H1 (cell line): ENCODE measurements around the gene EPS8L1. TPM values are rescaled to one million over a fixed set of nuclear protein-coding genes. Genes with fewer than 3 reads are reported as not detected.

ENCODE experiments used
- CTCF ChIA-PET: fragments of 300-600 bp; sonication (Branson Sonifier 250); formaldehyde crosslinking; loops from one replicate; lab custom pipeline; 2021; ENCODE audit not compliant: partially characterized antibody; lab: Charles Lee
- POLR2A ChIA-PET: fragments of 300-600 bp; sonication (Branson Sonifier 250); formaldehyde crosslinking; loops from one replicate; lab custom pipeline; 2021; ENCODE audit warnings: inconsistent platforms; ENCODE audit not compliant: partially characterized antibody; lab: Charles Lee
- DNase-seq, 2 experiments: peaks; one replicate each; pipeline versions ENCODE4 v3.0.0 to v3.0.0-alpha.2; 2010 to 2022; ENCODE audit warnings: low spot score in 2 of 2, low read depth in 1 of 2, mixed read lengths in 1 of 2
- FAIRE-seq: peaks from 2 replicates; lab custom pipeline; 2011; peaks lifted over from hg19 to GRCh38; lab: Jason Lieb, UNC
- H2AFZ ChIP-seq: 2 replicates; pipeline ENCODE4 v1.8.1; 2012; ENCODE audit warnings: low read length, inconsistent platforms
- H2AK5ac ChIP-seq: 2 replicates; pipeline ENCODE4 v1.6.1; 2013; ENCODE audit warnings: low read depth, low read length
- H2BK120ac ChIP-seq: replicated peaks from 2 replicates; pipeline ENCODE3; 2013; ENCODE audit warnings: low read depth, low read length, inconsistent platforms
- H2BK12ac ChIP-seq: 2 replicates; pipeline ENCODE4 v1.6.1; 2013; ENCODE audit warnings: low read depth, low read length
- H2BK15ac ChIP-seq: 2 replicates; pipeline ENCODE4 v1.6.1; 2013; ENCODE audit warnings: low read length
- H2BK20ac ChIP-seq: 2 replicates; pipeline ENCODE4 v1.6.1; 2013; ENCODE audit warnings: low read length
- H2BK5ac ChIP-seq: 2 replicates; pipeline ENCODE4 v1.6.1; 2013; ENCODE audit warnings: low read depth, low read length
- H3K14ac ChIP-seq: 2 replicates; pipeline ENCODE4 v1.6.1; 2013; ENCODE audit warnings: inconsistent platforms; ENCODE audit not compliant: insufficient read length
- H3K18ac ChIP-seq: 2 replicates; pipeline ENCODE4 v1.6.1; 2013; ENCODE audit warnings: low read length; ENCODE audit errors: extremely low read depth
- H3K23ac ChIP-seq: 2 replicates; pipeline ENCODE4 v1.6.1; 2013; ENCODE audit warnings: inconsistent platforms; ENCODE audit not compliant: insufficient read length
- H3K23me2 ChIP-seq: 2 replicates; pipeline ENCODE4 v1.6.1; 2013; ENCODE audit warnings: low read depth, low read length
- H3K27ac ChIP-seq: 2 replicates; pipeline ENCODE4 v1.6.1; 2011; ENCODE audit warnings: low read depth, low read length, inconsistent platforms
- H3K27me3 ChIP-seq, 4 experiments: replicated peaks in 1 of 4; 1 replicate in 1 of 4; 2 replicates in 3 of 4; pipeline versions ENCODE4 v1.6.1 to v1.8.1; 2011 to 2013; ENCODE audit warnings: low read length in 3 of 4, mild to moderate bottlenecking in 3 of 4, inconsistent platforms in 2 of 4, mixed read lengths in 2 of 4, moderate library complexity in 1 of 4; ENCODE audit not compliant: control insufficient read depth in 3 of 4, insufficient read depth in 3 of 4; ENCODE audit errors: extremely low read depth in 1 of 4
- H3K36me3 ChIP-seq, 4 experiments: 2 replicates each; pipeline versions ENCODE4 v1.6.1 to v1.8.1; 2011 to 2013; ENCODE audit warnings: mild to moderate bottlenecking in 4 of 4, low read length in 3 of 4, moderate library complexity in 2 of 4, control low read depth in 1 of 4, inconsistent platforms in 1 of 4; ENCODE audit not compliant: insufficient read depth in 4 of 4, control insufficient read depth in 2 of 4
- H3K4ac ChIP-seq: replicated peaks from 2 replicates; pipeline ENCODE3; 2013; ENCODE audit warnings: low read length, low read depth, mixed read lengths, inconsistent platforms; ENCODE audit not compliant: insufficient read length
- H3K4me1 ChIP-seq, 4 experiments: replicated peaks in 1 of 4; 1 replicate in 1 of 4; 2 replicates in 3 of 4; pipeline versions ENCODE4 v1.6.1 to v1.8.1; 2011 to 2013; ENCODE audit warnings: low read length in 3 of 4, inconsistent platforms in 2 of 4, mixed read lengths in 1 of 4; ENCODE audit not compliant: insufficient read depth in 4 of 4, control insufficient read depth in 3 of 4
- H3K4me2 ChIP-seq, 2 experiments: 2 replicates each; pipeline versions ENCODE4 v1.6.1 to v1.8.1; 2011 to 2013; ENCODE audit warnings: low read depth in 2 of 2, low read length in 2 of 2, control low read depth in 1 of 2, inconsistent platforms in 1 of 2, mild to moderate bottlenecking in 1 of 2; ENCODE audit not compliant: insufficient read depth in 1 of 2
- H3K4me3 ChIP-seq, 4 experiments: fragments of 200-600, 300-600 bp in 1 of 4; sonication (generic), shearing (Covaris generic), sonication (Bioruptor Twin) in 1 of 4; 2 replicates each; pipeline versions ENCODE4 v1.5.1 to v1.8.1; 2011 to 2016; ENCODE audit warnings: low read length in 4 of 4, low read depth in 3 of 4, control low read depth in 2 of 4, inconsistent platforms in 2 of 4, mild to moderate bottlenecking in 2 of 4, mixed read lengths in 1 of 4, moderate library complexity in 1 of 4; ENCODE audit not compliant: insufficient read depth in 2 of 4; ENCODE audit errors: extremely low read depth in 1 of 4
- H3K56ac ChIP-seq: replicated peaks from 2 replicates; pipeline ENCODE3; 2013; ENCODE audit warnings: low read depth, mild to moderate bottlenecking, mixed read lengths, low read length, inconsistent platforms; ENCODE audit not compliant: insufficient read length
- H3K79me1 ChIP-seq: 2 replicates; pipeline ENCODE4 v1.6.1; 2013; ENCODE audit warnings: low read depth, low read length, control low read depth
- H3K79me2 ChIP-seq, 2 experiments: 2 replicates each; pipeline versions ENCODE4 v1.6.1 to v1.8.1; 2012 to 2013; ENCODE audit warnings: low read length in 2 of 2, mild to moderate bottlenecking in 2 of 2, inconsistent platforms in 1 of 2; ENCODE audit not compliant: insufficient read depth in 2 of 2, control insufficient read depth in 1 of 2
- H3K9ac ChIP-seq, 4 experiments: replicated peaks in 1 of 4; 1 replicate in 1 of 4; 2 replicates in 3 of 4; pipeline versions ENCODE4 v1.6.1 to v1.8.1; 2011 to 2013; ENCODE audit warnings: low read depth in 3 of 4, low read length in 3 of 4, control low read depth in 2 of 4, mild to moderate bottlenecking in 2 of 4, moderate library complexity in 2 of 4, inconsistent platforms in 1 of 4; ENCODE audit errors: extremely low read depth in 1 of 4
- H3K9me3 ChIP-seq, 2 experiments: 2 replicates each; pipeline versions ENCODE4 v1.6.1 to v1.8.1; 2012 to 2013; ENCODE audit warnings: mild to moderate bottlenecking in 2 of 2, moderate library complexity in 2 of 2, control low read depth in 1 of 2, inconsistent platforms in 1 of 2, low read depth in 1 of 2, low read length in 1 of 2, mixed read lengths in 1 of 2; ENCODE audit not compliant: insufficient read depth in 2 of 2
- H4K20me1 ChIP-seq, 2 experiments: replicated peaks in 1 of 2; 2 replicates each; pipeline versions ENCODE3 to v1.8.1; 2011 to 2013; ENCODE audit warnings: inconsistent platforms in 2 of 2, low read length in 2 of 2, mild to moderate bottlenecking in 1 of 2; ENCODE audit not compliant: insufficient read depth in 2 of 2, control insufficient read depth in 1 of 2
- H4K5ac ChIP-seq: 2 replicates; pipeline ENCODE4 v1.6.1; 2013; ENCODE audit warnings: low read length, low read depth, mixed read lengths, inconsistent platforms; ENCODE audit not compliant: insufficient read length
- H4K8ac ChIP-seq: 2 replicates; pipeline ENCODE4 v1.8.0; 2013; ENCODE audit warnings: mild to moderate bottlenecking, moderate library complexity, low read length, inconsistent platforms; ENCODE audit not compliant: insufficient read depth; ENCODE audit errors: extremely low read depth
- H4K91ac ChIP-seq: replicated peaks from 2 replicates; pipeline ENCODE3; 2013; ENCODE audit warnings: low read length, mixed read lengths, inconsistent platforms; ENCODE audit not compliant: insufficient read length
- BCL11A ChIP-seq, 2 experiments: IDR thresholded peaks; one replicate each; pipeline ENCODE4 v1.6.1; 2011; ENCODE audit warnings: low read depth in 2 of 2, low read length in 2 of 2, mild to moderate bottlenecking in 2 of 2
- CTCF ChIP-seq, 3 experiments: IDR thresholded peaks; 1 replicate in 2 of 3; 2 replicates in 1 of 3; pipeline versions ENCODE4 v1.5.1 to v1.6.1; 2011; ENCODE audit warnings: low read length in 3 of 3, mild to moderate bottlenecking in 3 of 3, inconsistent platforms in 2 of 3, low read depth in 1 of 3, moderate library complexity in 1 of 3; ENCODE audit not compliant: insufficient read depth in 1 of 3; ENCODE audit errors: control extremely low read depth in 1 of 3
- E2F6 ChIP-seq: IDR thresholded peaks from 2 replicates; pipeline ENCODE4 v1.6.1; 2012; ENCODE audit warnings: inconsistent platforms
- NRF1 ChIP-seq: IDR thresholded peaks from 2 replicates; pipeline ENCODE4 v1.6.1; 2011; ENCODE audit warnings: mild to moderate bottlenecking, low read depth, low read length, improper control_type of control experiment
- TEAD4 ChIP-seq: IDR thresholded peaks from 2 replicates; pipeline ENCODE4 v1.6.1; 2012; ENCODE audit warnings: low read depth, low read length, inconsistent platforms, mixed read lengths
- WGBS, 2 experiments: shearing (Covaris generic) in 1 of 2; methylation state at CpG; one replicate each; pipeline versions ENCODE4 v1.1.6 to v1.1.7; 2013 to 2015; ENCODE audit warnings: low lambda C conversion rate in 2 of 2, mixed read lengths in 2 of 2, inconsistent platforms in 1 of 2, low coverage in 1 of 2, missing lambda C conversion rate in 1 of 2; ENCODE audit not compliant: insufficient replicate concordance in 2 of 2, insufficient coverage in 1 of 2, insufficient read length in 1 of 2; ENCODE audit errors: extremely low coverage in 1 of 2, missing lambda C conversion rate in 1 of 2; 5-methylcytosine and 5-hydroxymethylcytosine counted together
- polyA plus RNA-seq, 7 experiments: library from polyadenylated mRNA; depleted of rRNA in 3 of 7; stranded (reverse) in 5 of 7; unstranded in 2 of 7; fragments of >200 nt in 5 of 7; fragments of 200-250 nt in 2 of 7; gene quantifications; 1 replicate in 5 of 7; 2 replicates in 1 of 7; 4 replicates in 1 of 7; pipeline versions ENCODE4 v1.2.1 to v1.2.3, GENCODE V29; 2011 to 2013; ENCODE audit warnings: missing spikeins in 2 of 7, mixed read lengths in 2 of 7
- total RNA-seq: library from RNA; stranded (reverse); fragmentation: NEBNext Ultra II Directional; extraction: Animal tissue kit (Norgen Biotek cat#: 25700); gene quantifications from 2 replicates; pipeline ENCODE4 v1.2.1, GENCODE V29; 2021

EPS8L1 gene
- total and polyA plus RNA-seq, 2 of the 8 experiments (the other 6 are each of a cell fraction or from before 2014, with no cell fraction given) = 19.8 to 30.2 TPM

- Histone ChIP-seq H3K56ac (no peak overlapping the region), H2BK5ac (0 out of 2 replicates have a peak overlapping the region, but pooled peaks have one; percentile 52), H3K23ac (no peak overlapping the region), H3K79me2 (peaks cover 0 to 33% of the 10 kb centered on the region in 2 experiments; a peak in 2 of 4 replicates), H3K18ac (no peak overlapping the region; the same call in none of the 2 replicates), H4K20me1 (peaks cover 20 to 31% of the 10 kb centered on the region in 2 experiments), H3K27ac (peak overlapping the region; percentile 57), H3K23me2 (peaks cover 15% of the 10 kb centered on the region; the same call in 1 of the 2 replicates), H3K36me3 (peaks cover 0 to 4% (median 0%) of the 10 kb centered on the region in 4 experiments; a peak in 1 of 8 replicates), H4K5ac (no peak overlapping the region), H2AK5ac (0 out of 2 replicates have a peak overlapping the region, but pooled peaks have one; percentile 65), H2BK12ac (0 out of 2 replicates have a peak overlapping the region, but pooled peaks have one; percentile 27), H2AFZ (no peak overlapping the region), H3K14ac (no peak overlapping the region), H3K27me3 (no peaks in the 10 kb centered on the region), H3K4me2 (0 out of 4 replicates have a peak overlapping the region, but pooled peaks of 1 of the 2 experiments have one; percentile 1), H3K4ac (no peak overlapping the region), H2BK120ac (no peak overlapping the region), H4K8ac (peak overlapping the region; percentile 84), H2BK20ac (no peak overlapping the region), H3K9ac (peak overlapping the region in 1 of 4 experiments; percentile 34; a peak in 2 of 7 replicates), H3K79me1 (peaks cover 35% of the 10 kb centered on the region), H3K9me3 (no peaks in the 10 kb centered on the region), H4K91ac (no peak overlapping the region), H2BK15ac (no peak overlapping the region), H3K4me1 (peaks cover 0 to 20% (median 14%) of the 10 kb centered on the region in 4 experiments; a peak in 5 of 7 replicates), H3K4me3 (no peak overlapping the region)
- ChIA-PET POLR2A (interaction anchor here (0.6 to 6.4 kb wide), 4 partner anchors 8 to 25 kb away, joined by 3 to 72 read pairs (median 4); no protein-coding TSS in a partner anchor), CTCF (interaction anchor here (0.9 to 3.7 kb wide), 4 partner anchors 20 to 24 kb away, joined by 3 to 15 read pairs (median 4); no protein-coding TSS in a partner anchor)
- FAIRE-seq (no peak), DNase-seq (no peak)
- TF ChIP-seq CTCF (IDR thresholded peaks at IDR 0.05; ENCODE audit: control extremely low read depth in 1 of 3, insufficient read depth in 1 of 3, low read depth in 1 of 3, low read length in 3 of 3) (peak; percentile 15 to 47 (median 41); a peak in 2 of 4 replicates), BCL11A (IDR thresholded peaks at IDR 0.05; ENCODE audit: low read depth in 2 of 2, low read length in 2 of 2) (no peak), TEAD4 (no peak), E2F6 (no peak), NRF1 (no peak)
- WGBS, 2 experiments = 90% methylated on average over 21 of the region's 23 CpGs; no CpG with 5 or more reads in 1 of the 2 experiments
Observed at GRCh38 chr19:55112777-55113569, 37.3 kb downstream of the EPS8L1 start.
